Panc1 (cell line): Measurements from ENCODE around the gene PLD3. TPM values are rescaled to one million over a fixed set of nuclear protein-coding genes. Genes with fewer than 3 reads are reported as not detected.
A peak's percentile ranks its signal among the peaks of the same experiment; 100 is the strongest.

Experiments used
- ATAC-seq: fragments of 200-7000 bp; cut with Tn5 transposase; 2 replicates; pipeline ENCODE4 v1.9.1; 2020; ENCODE audit warnings: mild to moderate bottlenecking, moderate library complexity
- BruUV-seq: library from RNA; stranded (reverse); fragments of 400-500 nt; replicated peaks from 2 replicates; lab custom pipeline; 2021; lab: Mats Ljungman, UMichigan
- CTCF ChIA-PET: fragments of 300-600 bp; sonication (Branson Sonifier 250); formaldehyde crosslinking; loops from one replicate; lab custom pipeline; 2022; ENCODE audit warnings: antibody characterized with exemption; lab: Charles Lee
- POLR2A ChIA-PET: fragments of 300-600 bp; sonication (Branson Sonifier 250); formaldehyde crosslinking; loops from one replicate; lab custom pipeline; 2022; ENCODE audit warnings: antibody characterized with exemption; lab: Charles Lee
- DNase-seq: peaks from one replicate; pipeline ENCODE4 v3.0.0-alpha.2; 2010; ENCODE audit warnings: low read depth, low spot score
- H3K27ac ChIP-seq: 2 replicates; pipeline ENCODE4 v1.5.1; 2011; ENCODE audit warnings: mild to moderate bottlenecking, low read length, inconsistent platforms
- H3K27me3 ChIP-seq: fragments of 200-500 bp; sonication (Bioruptor generic); 2 replicates; pipeline ENCODE4 v1.6.0; 2014; ENCODE audit warnings: low read length, inconsistent platforms; ENCODE audit not compliant: control insufficient read depth, insufficient read depth
- H3K36me3 ChIP-seq: fragments of 200-500 bp; sonication (Bioruptor generic); 2 replicates; pipeline ENCODE4 v1.5.1; 2014; ENCODE audit warnings: inconsistent platforms, mild to moderate bottlenecking, low read length, moderate library complexity; ENCODE audit not compliant: control insufficient read depth, insufficient read depth
- H3K4me1 ChIP-seq: 2 replicates; pipeline ENCODE4 v1.5.1; 2011; ENCODE audit warnings: inconsistent platforms, mild to moderate bottlenecking, low read length, moderate library complexity; ENCODE audit not compliant: control insufficient read depth, insufficient read depth
- H3K4me3 ChIP-seq, 2 experiments: 2 replicates each; pipeline ENCODE4 v1.5.1; 2011 to 2012; ENCODE audit warnings: low read depth in 2 of 2, low read length in 2 of 2, mild to moderate bottlenecking in 2 of 2, inconsistent platforms in 1 of 2, moderate library complexity in 1 of 2
- H3K9me3 ChIP-seq: fragments of 200-500 bp; sonication (Bioruptor generic); 2 replicates; pipeline ENCODE4 v1.5.1; 2014; ENCODE audit warnings: low read depth, mild to moderate bottlenecking, inconsistent platforms, low read length, moderate library complexity; ENCODE audit not compliant: control insufficient read depth, insufficient read depth
- CTCF ChIP-seq: fragments of 450-650 bp; IDR thresholded peaks from 2 replicates; pipeline ENCODE4 v1.5.1; 2017; ENCODE audit warnings: mild to moderate bottlenecking
- POLR2AphosphoS5 ChIP-seq: IDR thresholded peaks from 2 replicates; pipeline ENCODE4 v1.6.1; 2012; ENCODE audit warnings: mild to moderate bottlenecking, low read depth, low read length, moderate library complexity
- REST ChIP-seq, 2 experiments: IDR thresholded peaks; 2 replicates each; pipeline ENCODE4 v1.6.1; 2011 to 2012; ENCODE audit warnings: low read depth in 2 of 2, control low read depth in 1 of 2, low read length in 1 of 2, mild to moderate bottlenecking in 1 of 2, moderate library complexity in 1 of 2; ENCODE audit not compliant: insufficient read depth in 1 of 2
- SIN3A ChIP-seq: IDR thresholded peaks from 2 replicates; pipeline ENCODE4 v1.6.1; 2012; ENCODE audit warnings: low read depth, mild to moderate bottlenecking, low read length, moderate library complexity, borderline replicate concordance; ENCODE audit not compliant: insufficient read depth
- TCF7L2 ChIP-seq: IDR thresholded peaks from 2 replicates; pipeline ENCODE4 v1.6.1; 2011; ENCODE audit warnings: mild to moderate bottlenecking, low read depth, low read length, inconsistent platforms
- in situ Hi-C: cut with HindIII; loops from 2 replicates; pipeline ENCODE4 v1.10.0; 2016; ENCODE audit warnings: low sequenced_read_pairs, low pct_unique_long_range_greater_than_20kb
- intact Hi-C: fragments of 100-400 bp; cut with micrococcal nuclease; formaldehyde crosslinking; loops from one replicate; pipeline ENCODE4 v1.10.0; 2022; ENCODE audit not compliant: unreplicated experiment
- total RNA-seq: library from RNA; stranded (reverse); gene quantifications from one replicate; pipeline ENCODE4 v1.2.1, GENCODE V29; 2021; ENCODE audit not compliant: unreplicated experiment

Gene PLD3
- total RNA-seq, 1 experiment from 2014 or later: 81.8 TPM

- Histone ChIP-seq H3K27ac (no peak overlapping the region), H3K36me3 (no peaks in the 10 kb centered on the region), H3K4me1 (no peaks in the 10 kb centered on the region), H3K4me3 (no peak overlapping the region), H3K27me3 (peaks cover 2% of the 10 kb centered on the region; the same call in 1 of the 2 replicates), H3K9me3 (no peaks in the 10 kb centered on the region)
- POLR2A ChIA-PET: interaction anchor here (0.5 to 1.0 kb wide), 6 partner anchors 11 to 1667 kb away, joined by 3 to 19 read pairs (median 6); no protein-coding TSS in a partner anchor
- DNase-seq: no peak
- intact Hi-C loops: loop anchor here (2.0 kb wide), 1 partner anchor 33 kb away; no protein-coding TSS in a partner anchor
- ATAC-seq: no peak
- in situ Hi-C loops: loop anchor here (25.0 kb wide), 1 partner anchor 1675 kb away; no protein-coding TSS in a partner anchor
- CTCF ChIA-PET: interaction anchor here (0.6 to 26.0 kb wide), 8 partner anchors 31 to 1724 kb away, joined by 3 to 498 read pairs (median 4); no protein-coding TSS in a partner anchor
- TF ChIP-seq POLR2AphosphoS5: no peak
- no peak for TF ChIP-seq REST (IDR thresholded peaks at IDR 0.05; ENCODE audit: insufficient read depth in 1 of 2, low read depth in 2 of 2, low read length in 1 of 2)
- no peak for TF ChIP-seq CTCF
- TF ChIP-seq TCF7L2: no peak
- TF ChIP-seq SIN3A: no peak
- no TSS peak for BruUV-seq
These were observed 10.9 kb upstream of the PLD3 start for GRCh38 chr19:40337594-40337993.

- no peaks in the 10 kb centered on the region for H3K36me3 ChIP-seq
- intact Hi-C loops (no loop called here), in situ Hi-C loops (loop anchor here (25.0 kb wide), 1 partner anchor 1677 kb away; no protein-coding TSS in a partner anchor)
- CTCF ChIA-PET: interaction anchor here (0.6 to 26.0 kb wide), 4 partner anchors 33 to 192 kb away, joined by 6 to 498 read pairs (median 8); no protein-coding TSS in a partner anchor
- H3K4me1 ChIP-seq: no peaks in the 10 kb centered on the region
- DNase-seq (no peak), ATAC-seq (no peak)
- BruUV-seq: TSS peak; percentile 71
- POLR2A ChIA-PET: interaction anchor here (0.6 to 1.6 kb wide), 5 partner anchors 17 to 916 kb away, joined by 3 to 11 read pairs (median 5); no protein-coding TSS in a partner anchor
- no peak overlapping the region for H3K27ac ChIP-seq
- TF ChIP-seq POLR2AphosphoS5: no peak
- TF ChIP-seq TCF7L2: no peak
- no peak for TF ChIP-seq REST (IDR thresholded peaks at IDR 0.05; ENCODE audit: insufficient read depth in 1 of 2, low read depth in 2 of 2, low read length in 1 of 2)
- TF ChIP-seq SIN3A: no peak
- no peak for TF ChIP-seq CTCF
- H3K27me3 ChIP-seq: peaks cover 2% of the 10 kb centered on the region; the same call in 1 of the 2 replicates
- H3K9me3 ChIP-seq: no peaks in the 10 kb centered on the region
- no peak overlapping the region for H3K4me3 ChIP-seq
These were observed 9.3 kb upstream of the PLD3 start for GRCh38 chr19:40339018-40339728.
